DOHH2 (cell line): ENCODE results near the gene PITPNC1.

ENCODE experiments used
- CTCF ChIP-seq: fragments of 200-600 bp; sonication (generic); IDR thresholded peaks from one replicate; pipeline ENCODE4 v1.5.1; 2014; ENCODE audit warnings: antibody characterized with exemption, mild to moderate bottlenecking, low read depth, low read length; ENCODE audit not compliant: poor library complexity, severe bottlenecking
- EZH2phosphoT487 ChIP-seq: fragments of 200-600 bp; sonication (generic); IDR thresholded peaks from 2 replicates; pipeline ENCODE4 v1.6.1; 2017; ENCODE audit warnings: borderline replicate concordance, mild to moderate bottlenecking, antibody characterized with exemption, low read length, moderate library complexity, mixed read lengths

DNA sequence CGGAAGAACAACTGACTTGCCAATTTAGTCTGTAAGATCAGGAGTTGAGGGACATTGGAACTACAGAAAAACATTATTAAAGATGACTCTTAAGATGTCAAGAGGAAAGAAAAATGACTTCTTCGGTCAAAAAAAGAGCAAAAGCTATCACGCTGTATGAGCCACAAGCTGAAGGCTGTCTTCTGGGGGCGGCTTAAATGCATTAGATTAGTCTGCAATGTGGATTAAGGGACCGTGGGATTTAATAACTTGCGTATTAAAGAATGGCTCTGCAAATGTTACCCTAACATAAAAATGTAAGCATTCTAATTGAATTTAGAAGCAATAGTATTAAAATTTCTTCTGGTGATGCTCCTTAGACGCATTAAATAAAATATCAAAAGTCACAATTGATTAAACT, 108.6 kb downstream of the PITPNC1 start:
- TF ChIP-seq CTCF (no peak), EZH2phosphoT487 (no peak)
